Rectal smooth muscle tissue (tissue), 1 donor: ENCODE measurements around the gene MASP2.
"Not testable (repeated sequence)": the region's sequence is repeated elsewhere in the genome, so short reads cannot be mapped to it uniquely, and the experiment has no call there.

Experiments used
- H3K27ac ChIP-seq: one replicate; pipeline ENCODE4 v1.7.0; 2013; ENCODE audit warnings: low read depth, low read length, inconsistent platforms
- H3K27me3 ChIP-seq: one replicate; pipeline ENCODE4 v1.7.0; 2013; ENCODE audit warnings: low read length; ENCODE audit not compliant: control insufficient read depth, insufficient read depth
- H3K36me3 ChIP-seq: one replicate; pipeline ENCODE4 v1.7.0; 2013; ENCODE audit warnings: low read length; ENCODE audit not compliant: control insufficient read depth, insufficient read depth
- H3K4me1 ChIP-seq: one replicate; pipeline ENCODE4 v1.7.0; 2013; ENCODE audit warnings: low read length; ENCODE audit not compliant: control insufficient read depth, insufficient read depth
- H3K4me3 ChIP-seq: one replicate; pipeline ENCODE4 v1.7.0; 2013; ENCODE audit warnings: low read length
- H3K9ac ChIP-seq: one replicate; pipeline ENCODE4 v1.7.0; 2013; ENCODE audit warnings: low read length

Gene MASP2

GRCh38 chr1:11042065-11042464 is 5.0 kb downstream of the MASP2 start:
- Histone ChIP-seq H3K27ac (no peak overlapping the region), H3K9ac (no peak overlapping the region), H3K4me1 (no peaks in the 10 kb centered on the region), H3K36me3 (no peaks in the 10 kb centered on the region), H3K27me3 (no peaks in the 10 kb centered on the region), H3K4me3 (no peak overlapping the region)

GRCh38 chr1:11041048-11041447 is 6.0 kb downstream of the MASP2 start:
- H3K9ac ChIP-seq, result no peak overlapping the region
- no peaks in the 10 kb centered on the region for H3K27me3 ChIP-seq
- H3K4me1 ChIP-seq, result no peaks in the 10 kb centered on the region
- H3K27ac ChIP-seq, result no peak overlapping the region
- H3K36me3 ChIP-seq, result no peaks in the 10 kb centered on the region
- no peak overlapping the region for H3K4me3 ChIP-seq

- not testable (repeated sequence) for H3K27ac ChIP-seq, H3K36me3 ChIP-seq, H3K4me3 ChIP-seq, H3K9ac ChIP-seq, H3K4me1 ChIP-seq, H3K27me3 ChIP-seq
Measured at GRCh38 chr1:11040105-11040429, 7.0 kb downstream of the MASP2 start.

- H3K4me1 ChIP-seq, result no peaks in the 10 kb centered on the region
- H3K36me3 ChIP-seq, result no peaks in the 10 kb centered on the region
- H3K4me3 ChIP-seq, result no peak overlapping the region
- no peak overlapping the region for H3K27ac ChIP-seq
- no peak overlapping the region for H3K9ac ChIP-seq
- no peaks in the 10 kb centered on the region for H3K27me3 ChIP-seq
Measured at GRCh38 chr1:11039351-11040104, 7.5 kb downstream of the MASP2 start.

GRCh38 chr1:11037740-11038182 is 9.3 kb downstream of the MASP2 start:
- no peaks in the 10 kb centered on the region for H3K36me3 ChIP-seq
- H3K4me1 ChIP-seq, result no peaks in the 10 kb centered on the region
- H3K27me3 ChIP-seq, result no peaks in the 10 kb centered on the region
- H3K9ac ChIP-seq, result no peak overlapping the region
- H3K4me3 ChIP-seq, result no peak overlapping the region
- H3K27ac ChIP-seq, result no peak overlapping the region

- H3K4me3 ChIP-seq, H3K4me1 ChIP-seq, H3K27me3 ChIP-seq, H3K9ac ChIP-seq, H3K36me3 ChIP-seq, H3K27ac ChIP-seq: not testable (repeated sequence)
Measured at GRCh38 chr1:11037019-11037739, 9.9 kb downstream of the MASP2 start.

GRCh38 chr1:11031624-11032262 is 15.3 kb downstream of the MASP2 start:
- H3K36me3 ChIP-seq, result peaks cover 4% of the 10 kb centered on the region
- no peak overlapping the region for H3K4me3 ChIP-seq
- H3K9ac ChIP-seq, result no peak overlapping the region
- H3K27ac ChIP-seq, result no peak overlapping the region
- no peaks in the 10 kb centered on the region for H3K4me1 ChIP-seq
- H3K27me3 ChIP-seq, result no peaks in the 10 kb centered on the region

GRCh38 chr1:11030865-11031264 is 16.2 kb downstream of the MASP2 start:
- H3K36me3 ChIP-seq, result peaks cover 7% of the 10 kb centered on the region

GRCh38 chr1:11028018-11028417 is 19.0 kb downstream of the MASP2 start:
- H3K36me3 ChIP-seq, result peaks cover 15% of the 10 kb centered on the region
- no peak overlapping the region for H3K27ac ChIP-seq
- H3K9ac ChIP-seq, result no peak overlapping the region
- H3K27me3 ChIP-seq, result no peaks in the 10 kb centered on the region
- no peaks in the 10 kb centered on the region for H3K4me1 ChIP-seq
- no peak overlapping the region for H3K4me3 ChIP-seq

More at GRCh38 chr1:11030865-11031264, 16.2 kb downstream of the MASP2 start:
- H3K27me3 ChIP-seq, result no peaks in the 10 kb centered on the region
- H3K27ac ChIP-seq, result no peak overlapping the region
- no peaks in the 10 kb centered on the region for H3K4me1 ChIP-seq
- H3K9ac ChIP-seq, result no peak overlapping the region
- H3K4me3 ChIP-seq, result no peak overlapping the region

GRCh38 chr1:11027316-11027715 is 19.7 kb downstream of the MASP2 start:
- Histone ChIP-seq H3K4me3 (no peak overlapping the region), H3K27ac (no peak overlapping the region), H3K4me1 (no peaks in the 10 kb centered on the region), H3K36me3 (peaks cover 17% of the 10 kb centered on the region), H3K9ac (no peak overlapping the region), H3K27me3 (no peaks in the 10 kb centered on the region)

GRCh38 chr1:11026903-11027302 is 20.1 kb downstream of the MASP2 start:
- no peak overlapping the region for H3K9ac ChIP-seq
- no peak overlapping the region for H3K27ac ChIP-seq
- no peaks in the 10 kb centered on the region for H3K4me1 ChIP-seq
- H3K36me3 ChIP-seq, result peaks cover 21% of the 10 kb centered on the region
- no peaks in the 10 kb centered on the region for H3K27me3 ChIP-seq
- no peak overlapping the region for H3K4me3 ChIP-seq

GRCh38 chr1:11026052-11026451 is 21.0 kb downstream of the MASP2 start:
- Histone ChIP-seq H3K27ac (no peak overlapping the region), H3K36me3 (peaks cover 28% of the 10 kb centered on the region), H3K4me1 (no peaks in the 10 kb centered on the region), H3K4me3 (no peak overlapping the region), H3K9ac (no peak overlapping the region), H3K27me3 (no peaks in the 10 kb centered on the region)
